Measurements from ENCODE around the gene CMTM8. TPM values are rescaled to one million over a fixed set of nuclear protein-coding genes. Genes with fewer than 3 reads are reported as not detected.
"Not testable (repeated sequence)": the region's sequence is repeated elsewhere in the genome, so short reads cannot be mapped to it uniquely, and the experiment has no call there.

The CMTM8 gene, protein sequence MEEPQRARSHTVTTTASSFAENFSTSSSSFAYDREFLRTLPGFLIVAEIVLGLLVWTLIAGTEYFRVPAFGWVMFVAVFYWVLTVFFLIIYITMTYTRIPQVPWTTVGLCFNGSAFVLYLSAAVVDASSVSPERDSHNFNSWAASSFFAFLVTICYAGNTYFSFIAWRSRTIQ
- total RNA-seq, result 5.1 to 5.9 TPM (median 5.7 TPM) in 3 replicates

GRCh38 chr3:32238453-32239306 lies at the start of gene CMTM8:
CMTM8 (plus strand) TSS chr3:32238680; CDS start chr3:32238973, 293 bp downstream.
- TF ChIP-seq, protein P1, sequence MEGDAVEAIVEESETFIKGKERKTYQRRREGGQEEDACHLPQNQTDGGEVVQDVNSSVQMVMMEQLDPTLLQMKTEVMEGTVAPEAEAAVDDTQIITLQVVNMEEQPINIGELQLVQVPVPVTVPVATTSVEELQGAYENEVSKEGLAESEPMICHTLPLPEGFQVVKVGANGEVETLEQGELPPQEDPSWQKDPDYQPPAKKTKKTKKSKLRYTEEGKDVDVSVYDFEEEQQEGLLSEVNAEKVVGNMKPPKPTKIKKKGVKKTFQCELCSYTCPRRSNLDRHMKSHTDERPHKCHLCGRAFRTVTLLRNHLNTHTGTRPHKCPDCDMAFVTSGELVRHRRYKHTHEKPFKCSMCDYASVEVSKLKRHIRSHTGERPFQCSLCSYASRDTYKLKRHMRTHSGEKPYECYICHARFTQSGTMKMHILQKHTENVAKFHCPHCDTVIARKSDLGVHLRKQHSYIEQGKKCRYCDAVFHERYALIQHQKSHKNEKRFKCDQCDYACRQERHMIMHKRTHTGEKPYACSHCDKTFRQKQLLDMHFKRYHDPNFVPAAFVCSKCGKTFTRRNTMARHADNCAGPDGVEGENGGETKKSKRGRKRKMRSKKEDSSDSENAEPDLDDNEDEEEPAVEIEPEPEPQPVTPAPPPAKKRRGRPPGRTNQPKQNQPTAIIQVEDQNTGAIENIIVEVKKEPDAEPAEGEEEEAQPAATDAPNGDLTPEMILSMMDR (IDR thresholded peaks at IDR 0.05; ENCODE audit: unreplicated experiment), result no peak
- Mint-ChIP-seq H3K4me3 (peak within 1 kb of the TSS; percentile 80), H3K4me1 (peaks cover 22% of the 10 kb centered on the region), H3K36me3 (peaks cover 4% of the 10 kb centered on the region), H3K27ac (peak within 1 kb of the TSS; percentile 58), H3K27me3 (ENCODE audit: low read depth) (peaks cover 7% of the 10 kb centered on the region), H3K9me3 (peaks cover 7% of the 10 kb centered on the region)
- peak; percentile 45 to 64 for DNase-seq (ENCODE audit: low spot score in 2 of 2, unreplicated experiment in 2 of 2)

GRCh38 chr3:32189693-32190092 lies 48.8 kb upstream of the CMTM8 start:
- no peak overlapping the region for H3K4me3 Mint-ChIP-seq

DNA sequence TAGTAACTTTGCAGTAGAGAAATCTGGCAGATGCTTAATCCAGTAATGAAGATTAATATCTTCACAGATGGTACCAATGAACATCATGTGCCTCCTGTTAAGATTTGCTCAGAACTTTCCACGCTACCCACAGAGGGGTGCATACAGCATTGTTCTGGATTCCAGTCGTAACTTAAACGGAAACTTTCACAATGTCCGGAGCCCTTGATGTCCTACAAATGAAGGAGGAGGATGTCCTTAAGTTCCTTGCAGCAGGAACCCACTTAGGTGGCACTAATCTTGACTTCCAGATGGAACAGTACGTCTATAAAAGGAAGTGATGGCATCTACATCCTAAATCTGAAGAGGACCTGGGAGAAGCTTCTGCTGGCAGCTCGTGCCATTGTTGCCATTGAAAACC lies 47.9 kb upstream of the CMTM8 start:
- H3K27me3 Mint-ChIP-seq (ENCODE audit: low read depth); H3K4me3 Mint-ChIP-seq; H3K9me3 Mint-ChIP-seq; H3K27ac Mint-ChIP-seq; DNase-seq (ENCODE audit: low spot score in 2 of 2, unreplicated experiment in 2 of 2); H3K36me3 Mint-ChIP-seq: not testable (repeated sequence)
- peaks cover 13% of the 10 kb centered on the region for H3K4me1 Mint-ChIP-seq

More at GRCh38 chr3:32189693-32190092, 48.8 kb upstream of the CMTM8 start:
- Mint-ChIP-seq H3K36me3 (no peaks in the 10 kb centered on the region), H3K27ac (no peak overlapping the region), H3K9me3 (no peaks in the 10 kb centered on the region), H3K27me3 (ENCODE audit: low read depth) (no peaks in the 10 kb centered on the region), H3K4me1 (peaks cover 10% of the 10 kb centered on the region)
- TF ChIP-seq, protein P1 (IDR thresholded peaks at IDR 0.05; ENCODE audit: unreplicated experiment), result no peak
- no peak for DNase-seq (ENCODE audit: low spot score in 2 of 2, unreplicated experiment in 2 of 2)

- Mint-ChIP-seq H3K4me1 (peaks cover 9% of the 10 kb centered on the region), H3K9me3 (no peaks in the 10 kb centered on the region), H3K36me3 (no peaks in the 10 kb centered on the region), H3K4me3 (no peak overlapping the region), H3K27ac (no peak overlapping the region), H3K27me3 (ENCODE audit: low read depth) (no peaks in the 10 kb centered on the region)
- DNase-seq (ENCODE audit: low spot score in 2 of 2, unreplicated experiment in 2 of 2), result no peak
- TF ChIP-seq, protein P1 (IDR thresholded peaks at IDR 0.05; ENCODE audit: unreplicated experiment), result no peak
Observed at GRCh38 chr3:32193101-32193500, 45.4 kb upstream of the CMTM8 start.

DNA sequence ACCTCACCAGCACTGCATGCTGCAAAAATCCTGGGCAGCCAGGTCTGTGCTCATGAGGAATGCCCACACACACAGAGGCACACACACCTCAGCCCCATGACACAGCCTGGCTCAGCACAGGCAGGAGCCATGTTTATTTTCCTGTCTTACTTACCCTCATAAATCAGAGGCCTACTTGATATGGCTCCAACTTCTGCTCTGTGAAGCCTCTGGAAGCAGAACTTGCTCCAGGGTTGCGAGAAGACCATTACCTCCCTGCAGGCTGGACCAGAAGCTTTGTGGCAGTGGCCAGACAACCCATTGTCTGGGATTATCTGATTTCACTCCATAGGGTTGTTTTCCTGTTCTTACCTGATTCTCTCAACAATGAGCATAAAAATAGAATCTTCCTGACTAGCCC lies 43.8 kb upstream of the CMTM8 start:
- no peaks in the 10 kb centered on the region for H3K27me3 Mint-ChIP-seq (ENCODE audit: low read depth)
- DNase-seq (ENCODE audit: low spot score in 2 of 2, unreplicated experiment in 2 of 2), result no peak
- no peaks in the 10 kb centered on the region for H3K36me3 Mint-ChIP-seq
- H3K4me1 Mint-ChIP-seq, result peaks cover 9% of the 10 kb centered on the region
- no peak overlapping the region for H3K27ac Mint-ChIP-seq
- H3K9me3 Mint-ChIP-seq, result no peaks in the 10 kb centered on the region
- TF ChIP-seq, protein P1 (IDR thresholded peaks at IDR 0.05; ENCODE audit: unreplicated experiment), result no peak
- no peak overlapping the region for H3K4me3 Mint-ChIP-seq

- peaks cover 9% of the 10 kb centered on the region for H3K4me1 Mint-ChIP-seq
- H3K4me3 Mint-ChIP-seq, result no peak overlapping the region
- TF ChIP-seq, protein P1 (IDR thresholded peaks at IDR 0.05; ENCODE audit: unreplicated experiment), result no peak
- no peaks in the 10 kb centered on the region for H3K36me3 Mint-ChIP-seq
- H3K27ac Mint-ChIP-seq, result no peak overlapping the region
- no peak for DNase-seq (ENCODE audit: low spot score in 2 of 2, unreplicated experiment in 2 of 2)
- no peaks in the 10 kb centered on the region for H3K9me3 Mint-ChIP-seq
- H3K27me3 Mint-ChIP-seq (ENCODE audit: low read depth), result no peaks in the 10 kb centered on the region
Observed at GRCh38 chr3:32195995-32196540, 42.4 kb upstream of the CMTM8 start.
